Measurements from ENCODE around the gene AKNAD1. TPM values are rescaled to one million over a fixed set of nuclear protein-coding genes. Genes with fewer than 3 reads are reported as not detected.
A peak's percentile ranks its signal among the peaks of the same experiment; 100 is the strongest.

The AKNAD1 gene
- polyA plus RNA-seq, 3 donors = not detected

- Mint-ChIP-seq H3K4me3 (no peak overlapping the region), H3K27ac (peak overlapping the region in 1 of 7 donors; percentile 11), H3K36me3 (peaks cover 77 to 78% of the 10 kb centered on the region in 2 donors), H3K27me3 (ENCODE audit: low read depth in 3 of 3) (no peaks in the 10 kb centered on the region), H3K4me1 (no peaks in the 10 kb centered on the region), H3K9me3 (peaks cover 17 to 25% (median 21%) of the 10 kb centered on the region in 7 donors)
- DNase-seq = no peak
- Histone ChIP-seq H3K79me2 (ENCODE audit: insufficient read depth, low read length) (no peaks in the 10 kb centered on the region), H3K27ac (ENCODE audit: low read depth in 1 of 2, low read length in 2 of 2) (no peak overlapping the region), H3K9me3 (replicated peaks in 1 of 2; ENCODE audit: control insufficient read depth in 1 of 2, insufficient read depth in 1 of 2, low read length in 2 of 2) (peaks cover 14 to 31% of the 10 kb centered on the region in 2 donors), H3K36me3 (replicated peaks in 1 of 2; ENCODE audit: control insufficient read depth in 1 of 2, insufficient read depth in 2 of 2, low read length in 2 of 2) (peaks cover 90 to 98% of the 10 kb centered on the region in 2 donors), H3K4me3 (replicated peaks in 1 of 3; ENCODE audit: low read depth in 2 of 3, low read length in 3 of 3) (no peak overlapping the region), H3K4me2 (replicated peaks; ENCODE audit: extremely low read depth, low read length, poor library complexity, severe bottlenecking) (no peak overlapping the region), H4K20me1 (ENCODE audit: insufficient read depth, low read length) (peaks cover 8% of the 10 kb centered on the region), H3K27me3 (ENCODE audit: control insufficient read depth in 2 of 2, insufficient read depth in 2 of 2, low read length in 2 of 2) (no peaks in the 10 kb centered on the region), H3K9ac (ENCODE audit: insufficient read depth, low read length, poor library complexity, severe bottlenecking) (no peak overlapping the region), H3K4me1 (ENCODE audit: control insufficient read depth in 1 of 2, insufficient read depth in 2 of 2, low read length in 2 of 2) (no peaks in the 10 kb centered on the region), H2AFZ (ENCODE audit: insufficient read depth, low read depth, low read length, poor library complexity, severe bottlenecking) (no peak overlapping the region)
- no CpG with 5 or more reads among the region's 3 CpGs for WGBS (ENCODE audit: insufficient coverage)
- no peak for TF ChIP-seq CTCF (IDR thresholded peaks at IDR 0.05)
- intact Hi-C loops (cut with micrococcal nuclease) = no loop called here
Observed at GRCh38 chr1:108780937-108781574, 75.8 kb downstream of the AKNAD1 start.

- Histone ChIP-seq H3K79me2 (ENCODE audit: insufficient read depth, low read length) (no peaks in the 10 kb centered on the region), H3K9ac (ENCODE audit: insufficient read depth, low read length, poor library complexity, severe bottlenecking) (no peak overlapping the region), H2AFZ (ENCODE audit: insufficient read depth, low read depth, low read length, poor library complexity, severe bottlenecking) (no peak overlapping the region), H3K36me3 (replicated peaks in 1 of 2; ENCODE audit: control insufficient read depth in 1 of 2, insufficient read depth in 2 of 2, low read length in 2 of 2) (peaks cover 89 to 98% of the 10 kb centered on the region in 2 donors), H3K27ac (ENCODE audit: low read depth in 1 of 2, low read length in 2 of 2) (no peak overlapping the region), H3K4me2 (replicated peaks; ENCODE audit: extremely low read depth, low read length, poor library complexity, severe bottlenecking) (no peak overlapping the region), H3K4me3 (replicated peaks in 1 of 3; ENCODE audit: low read depth in 2 of 3, low read length in 3 of 3) (no peak overlapping the region), H4K20me1 (ENCODE audit: insufficient read depth, low read length) (peaks cover 10% of the 10 kb centered on the region), H3K27me3 (ENCODE audit: control insufficient read depth in 2 of 2, insufficient read depth in 2 of 2, low read length in 2 of 2) (no peaks in the 10 kb centered on the region), H3K9me3 (replicated peaks in 1 of 2; ENCODE audit: control insufficient read depth in 1 of 2, insufficient read depth in 1 of 2, low read length in 2 of 2) (peaks cover 4 to 16% of the 10 kb centered on the region in 2 donors), H3K4me1 (ENCODE audit: control insufficient read depth in 1 of 2, insufficient read depth in 2 of 2, low read length in 2 of 2) (no peaks in the 10 kb centered on the region)
- DNase-seq = no peak
- intact Hi-C loops (cut with micrococcal nuclease) = no loop called here
- H3K9me3 Mint-ChIP-seq = peaks cover under 1 to 10% (median 5%) of the 10 kb centered on the region in 7 donors
- no peaks in the 10 kb centered on the region for H3K27me3 Mint-ChIP-seq (ENCODE audit: low read depth in 3 of 3)
- peaks cover 74% of the 10 kb centered on the region in 2 donors for H3K36me3 Mint-ChIP-seq
- no peak for TF ChIP-seq CTCF (IDR thresholded peaks at IDR 0.05)
- no peaks in the 10 kb centered on the region for H3K4me1 Mint-ChIP-seq
- H3K4me3 Mint-ChIP-seq = no peak overlapping the region
- H3K27ac Mint-ChIP-seq = no peak overlapping the region
Observed at GRCh38 chr1:108779455-108779854, 77.4 kb downstream of the AKNAD1 start.
